Adrenal gland (tissue), 5 donors: ENCODE data around the gene BRSK2.

ENCODE experiments used
- POLR2A ChIP-seq, 2 donors: fragments of 450-650 bp; IDR thresholded peaks; one replicate each; pipeline ENCODE4 v1.6.1; 2017; ENCODE audit warnings: antibody characterized with exemption in 2 of 2, mild to moderate bottlenecking in 2 of 2, moderate library complexity in 1 of 2
- TF ChIP-seq, protein P1 (sequence below), 6 experiments: fragments of 450-650 bp in 4 of 6; fragments of 200-600 bp in 2 of 6; sonication (generic) in 1 of 6; IDR thresholded peaks; 1 replicate in 5 of 6; 2 replicates in 1 of 6; pipeline versions ENCODE4 v1.5.1 to v1.8.0; 2016 to 2021; ENCODE audit warnings: antibody characterized with exemption in 6 of 6, mild to moderate bottlenecking in 2 of 6, moderate library complexity in 1 of 6
- donor health status: DM: no; HTN: no; CAD: no.

DNA sequence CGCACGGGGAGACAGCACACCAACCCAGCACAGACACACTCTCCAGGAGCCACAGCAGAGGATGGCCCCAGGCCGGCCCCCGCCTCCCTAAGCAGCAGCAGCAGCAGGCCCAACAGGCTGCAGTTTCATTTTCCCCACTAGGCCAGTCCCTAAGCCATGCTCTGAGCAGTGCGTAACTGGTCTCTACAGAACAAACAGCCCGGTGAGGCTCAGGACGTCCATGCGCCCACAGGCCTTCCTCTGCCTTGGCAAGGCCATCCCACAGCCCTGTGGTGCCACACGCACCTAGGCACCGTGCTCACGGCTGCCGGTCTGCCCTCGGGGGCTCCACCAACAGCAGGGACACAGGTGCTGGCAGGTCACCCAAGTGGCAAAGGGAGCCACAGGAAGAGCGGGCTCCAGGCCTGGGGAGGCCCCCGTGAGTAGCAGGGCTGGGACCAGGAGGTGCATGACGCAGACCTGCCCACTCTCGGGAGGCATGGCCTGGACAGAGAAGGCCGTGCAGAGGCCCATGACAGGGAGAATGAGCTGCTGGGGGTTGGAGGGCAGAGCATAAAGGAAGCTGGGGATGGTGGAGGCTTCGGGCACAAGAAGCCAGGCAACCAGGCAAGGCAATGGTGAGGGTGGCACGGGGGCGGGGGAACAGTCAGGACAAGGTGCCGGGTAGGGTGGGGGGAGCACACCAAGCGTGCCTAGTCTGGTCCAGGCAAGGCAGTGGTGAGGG, 98.3 kb downstream of the BRSK2 start:
- TF ChIP-seq, protein P1, sequence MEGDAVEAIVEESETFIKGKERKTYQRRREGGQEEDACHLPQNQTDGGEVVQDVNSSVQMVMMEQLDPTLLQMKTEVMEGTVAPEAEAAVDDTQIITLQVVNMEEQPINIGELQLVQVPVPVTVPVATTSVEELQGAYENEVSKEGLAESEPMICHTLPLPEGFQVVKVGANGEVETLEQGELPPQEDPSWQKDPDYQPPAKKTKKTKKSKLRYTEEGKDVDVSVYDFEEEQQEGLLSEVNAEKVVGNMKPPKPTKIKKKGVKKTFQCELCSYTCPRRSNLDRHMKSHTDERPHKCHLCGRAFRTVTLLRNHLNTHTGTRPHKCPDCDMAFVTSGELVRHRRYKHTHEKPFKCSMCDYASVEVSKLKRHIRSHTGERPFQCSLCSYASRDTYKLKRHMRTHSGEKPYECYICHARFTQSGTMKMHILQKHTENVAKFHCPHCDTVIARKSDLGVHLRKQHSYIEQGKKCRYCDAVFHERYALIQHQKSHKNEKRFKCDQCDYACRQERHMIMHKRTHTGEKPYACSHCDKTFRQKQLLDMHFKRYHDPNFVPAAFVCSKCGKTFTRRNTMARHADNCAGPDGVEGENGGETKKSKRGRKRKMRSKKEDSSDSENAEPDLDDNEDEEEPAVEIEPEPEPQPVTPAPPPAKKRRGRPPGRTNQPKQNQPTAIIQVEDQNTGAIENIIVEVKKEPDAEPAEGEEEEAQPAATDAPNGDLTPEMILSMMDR (IDR thresholded peaks at IDR 0.05): no peak
- no peak for TF ChIP-seq POLR2A (IDR thresholded peaks at IDR 0.05)
